ENCODE results near the gene TPCN2.

The TPCN2 gene

DNA sequence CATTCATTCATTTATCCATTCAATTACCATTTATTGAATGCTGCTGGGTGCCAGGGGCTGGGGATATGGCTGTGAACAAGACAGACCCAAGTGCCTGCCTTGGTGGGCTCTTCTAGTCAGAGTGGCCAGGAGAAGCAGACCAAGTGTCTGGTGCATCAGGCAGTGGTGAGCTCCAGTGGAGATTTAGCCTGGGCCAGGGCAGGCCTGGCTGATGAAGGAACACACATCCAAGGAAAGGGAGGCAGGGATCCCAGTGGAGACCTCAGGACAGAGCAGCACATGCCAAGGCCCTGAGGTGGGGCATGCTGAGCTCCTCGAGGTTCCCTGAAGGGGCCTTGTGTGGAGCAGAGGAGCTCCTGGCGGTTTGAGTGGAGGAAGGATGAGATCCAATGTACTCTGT, 60.4 kb downstream of the TPCN2 start:
- no peak overlapping the region for H3K4me3 ChIP-seq (ENCODE audit: low read depth, low read length)
- no peak for DNase-seq (ENCODE audit: low read depth)
- TF ChIP-seq MYC (IDR thresholded peaks at IDR 0.05; ENCODE audit: low read depth, low read length) (no peak), MAX (IDR thresholded peaks at IDR 0.05; ENCODE audit: low read depth, low read length) (no peak), POLR2A (IDR thresholded peaks at IDR 0.05; ENCODE audit: extremely low read depth, insufficient read length) (no peak)
- TF ChIP-seq, protein P1, sequence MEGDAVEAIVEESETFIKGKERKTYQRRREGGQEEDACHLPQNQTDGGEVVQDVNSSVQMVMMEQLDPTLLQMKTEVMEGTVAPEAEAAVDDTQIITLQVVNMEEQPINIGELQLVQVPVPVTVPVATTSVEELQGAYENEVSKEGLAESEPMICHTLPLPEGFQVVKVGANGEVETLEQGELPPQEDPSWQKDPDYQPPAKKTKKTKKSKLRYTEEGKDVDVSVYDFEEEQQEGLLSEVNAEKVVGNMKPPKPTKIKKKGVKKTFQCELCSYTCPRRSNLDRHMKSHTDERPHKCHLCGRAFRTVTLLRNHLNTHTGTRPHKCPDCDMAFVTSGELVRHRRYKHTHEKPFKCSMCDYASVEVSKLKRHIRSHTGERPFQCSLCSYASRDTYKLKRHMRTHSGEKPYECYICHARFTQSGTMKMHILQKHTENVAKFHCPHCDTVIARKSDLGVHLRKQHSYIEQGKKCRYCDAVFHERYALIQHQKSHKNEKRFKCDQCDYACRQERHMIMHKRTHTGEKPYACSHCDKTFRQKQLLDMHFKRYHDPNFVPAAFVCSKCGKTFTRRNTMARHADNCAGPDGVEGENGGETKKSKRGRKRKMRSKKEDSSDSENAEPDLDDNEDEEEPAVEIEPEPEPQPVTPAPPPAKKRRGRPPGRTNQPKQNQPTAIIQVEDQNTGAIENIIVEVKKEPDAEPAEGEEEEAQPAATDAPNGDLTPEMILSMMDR (IDR thresholded peaks at IDR 0.05; ENCODE audit: low read depth, low read length): no peak

DNA sequence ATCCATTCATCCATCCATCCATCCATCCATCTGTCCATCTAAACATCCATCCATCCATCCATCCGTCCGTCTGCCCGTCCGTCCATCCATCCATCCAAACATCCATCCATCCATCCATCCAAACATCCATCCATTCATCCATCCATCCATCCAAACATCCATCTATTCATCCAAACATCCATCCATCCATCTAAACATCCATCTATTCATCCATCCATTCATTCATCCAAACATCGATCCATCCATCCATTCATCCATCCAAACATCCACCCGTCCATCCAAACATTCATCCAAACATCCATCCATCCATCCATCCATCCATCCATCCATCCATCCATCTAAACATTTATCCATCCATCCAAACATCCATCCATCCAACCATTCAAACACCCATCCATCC, 61.7 kb downstream of the TPCN2 start:
- TF ChIP-seq MYC (IDR thresholded peaks at IDR 0.05; ENCODE audit: low read depth, low read length): no peak
- no peak for TF ChIP-seq POLR2A (IDR thresholded peaks at IDR 0.05; ENCODE audit: extremely low read depth, insufficient read length)
- H3K4me3 ChIP-seq (ENCODE audit: low read depth, low read length): no peak overlapping the region
- DNase-seq (ENCODE audit: low read depth): no peak

DNA sequence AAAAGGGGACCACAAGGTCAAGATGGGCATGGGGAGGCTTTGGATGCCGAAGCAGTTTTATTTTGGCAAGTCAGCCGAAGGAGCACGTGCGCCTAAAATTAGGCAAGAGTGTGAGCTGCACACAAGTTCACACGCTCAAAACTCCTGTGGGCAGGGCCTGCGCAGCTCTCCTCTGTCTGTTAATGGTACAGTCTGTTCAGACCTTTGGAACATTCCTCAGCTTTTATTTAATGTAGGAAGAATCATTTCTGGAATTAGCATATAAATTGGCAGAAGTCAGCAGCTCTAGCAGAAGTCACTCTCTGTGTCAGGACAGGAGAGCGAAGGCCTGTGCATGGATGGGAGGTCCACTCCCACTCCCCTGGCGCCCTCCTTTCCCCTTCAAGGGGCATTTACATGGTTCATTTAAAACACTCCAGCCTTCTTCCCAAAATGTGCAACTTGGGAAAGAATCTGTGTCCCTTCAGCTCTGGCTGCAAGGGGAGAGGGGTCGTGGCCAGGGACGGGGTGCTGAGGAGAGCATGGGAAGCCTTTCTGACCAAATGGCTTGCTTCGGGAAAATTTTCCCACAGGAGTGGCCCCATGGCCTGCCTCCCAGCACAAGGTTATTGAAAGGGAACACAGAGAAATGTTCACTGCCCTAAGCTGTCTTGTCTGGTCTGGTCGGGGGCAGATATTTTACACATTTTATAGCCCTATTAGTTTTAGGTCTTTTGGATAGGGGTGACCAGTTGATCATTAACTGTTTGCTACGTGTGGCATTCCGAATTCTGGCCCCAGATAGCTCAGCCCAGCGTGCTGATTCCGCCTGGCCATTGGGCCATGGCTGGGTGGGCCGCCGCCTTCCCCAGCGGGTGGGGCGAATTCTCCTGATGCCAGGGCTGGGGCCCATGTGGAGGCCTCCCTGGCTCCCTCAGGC, 63.2 kb downstream of the TPCN2 start:
- DNase-seq (ENCODE audit: low read depth): no peak
- no peak for TF ChIP-seq MYC (IDR thresholded peaks at IDR 0.05; ENCODE audit: low read depth, low read length)
- TF ChIP-seq MAX (IDR thresholded peaks at IDR 0.05; ENCODE audit: low read depth, low read length): no peak
- TF ChIP-seq, protein P1 (IDR thresholded peaks at IDR 0.05; ENCODE audit: low read depth, low read length): no peak
- no peak for TF ChIP-seq POLR2A (IDR thresholded peaks at IDR 0.05; ENCODE audit: extremely low read depth, insufficient read length)
- H3K4me3 ChIP-seq (ENCODE audit: low read depth, low read length): no peak overlapping the region

DNA sequence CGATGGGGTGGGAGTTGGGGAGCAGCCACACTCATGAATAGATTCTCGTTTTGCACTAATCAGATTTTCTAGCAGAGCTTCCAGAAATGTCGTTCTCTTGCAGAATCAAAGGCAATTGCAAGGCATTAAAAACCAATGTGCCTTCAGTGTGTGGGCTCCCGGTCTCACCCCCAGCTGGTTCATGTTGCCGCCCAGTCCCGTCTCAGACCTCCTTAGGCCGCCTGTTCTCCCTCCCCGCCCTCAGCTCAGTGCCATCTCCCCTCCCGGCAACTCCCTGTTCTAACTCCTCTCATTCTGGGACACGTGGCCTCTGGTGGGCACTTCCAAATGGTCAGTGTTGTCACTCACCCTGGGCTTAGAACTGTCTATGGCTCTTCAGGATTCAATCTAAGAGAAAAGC, 64.5 kb downstream of the TPCN2 start:
- no peak for DNase-seq (ENCODE audit: low read depth)
- TF ChIP-seq POLR2A (IDR thresholded peaks at IDR 0.05; ENCODE audit: extremely low read depth, insufficient read length) (no peak), MYC (IDR thresholded peaks at IDR 0.05; ENCODE audit: low read depth, low read length) (no peak), MAX (IDR thresholded peaks at IDR 0.05; ENCODE audit: low read depth, low read length) (no peak)
- TF ChIP-seq, protein P1 (IDR thresholded peaks at IDR 0.05; ENCODE audit: low read depth, low read length): no peak
- no peak overlapping the region for H3K4me3 ChIP-seq (ENCODE audit: low read depth, low read length)

DNA sequence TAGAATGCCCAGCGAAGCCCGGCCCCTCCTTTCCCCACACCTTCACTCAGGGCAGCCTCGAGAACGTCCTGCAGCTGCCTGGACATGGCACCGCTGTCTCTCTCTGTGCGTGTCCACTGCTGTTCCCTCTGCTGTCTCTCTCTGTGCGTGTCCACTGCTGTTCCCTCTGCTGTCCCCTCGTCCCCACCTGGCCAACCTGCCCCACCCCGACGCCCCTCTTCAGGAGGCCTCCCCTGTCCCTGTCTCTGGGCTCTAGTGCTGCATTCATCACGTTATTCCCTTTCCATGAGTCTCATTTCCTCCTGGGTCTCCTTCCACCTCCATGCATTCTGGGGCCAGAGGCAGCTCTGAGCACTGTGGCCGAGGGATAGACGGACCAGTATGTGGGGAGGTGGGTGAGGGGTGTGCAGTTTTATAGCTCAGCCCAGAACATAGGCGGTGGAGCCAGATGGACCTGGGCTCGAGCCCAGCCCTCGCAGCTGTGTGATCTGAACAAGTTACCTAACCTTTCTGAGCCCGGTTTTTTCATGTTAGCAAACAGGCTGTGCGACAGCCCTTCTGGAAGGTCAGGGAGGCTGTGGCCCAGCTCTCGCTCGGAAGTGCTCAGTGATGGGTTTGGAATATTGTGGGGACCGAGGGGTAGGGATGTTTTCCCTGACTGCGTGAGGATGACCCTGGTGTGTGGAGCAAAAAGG, 65.1 kb downstream of the TPCN2 start:
- no peak overlapping the region for H3K4me3 ChIP-seq (ENCODE audit: low read depth, low read length)
- DNase-seq (ENCODE audit: low read depth): no peak
- TF ChIP-seq, protein P1 (IDR thresholded peaks at IDR 0.05; ENCODE audit: low read depth, low read length): no peak
- TF ChIP-seq POLR2A (IDR thresholded peaks at IDR 0.05; ENCODE audit: extremely low read depth, insufficient read length): no peak
- no peak for TF ChIP-seq MYC (IDR thresholded peaks at IDR 0.05; ENCODE audit: low read depth, low read length)
- no peak for TF ChIP-seq MAX (IDR thresholded peaks at IDR 0.05; ENCODE audit: low read depth, low read length)

DNA sequence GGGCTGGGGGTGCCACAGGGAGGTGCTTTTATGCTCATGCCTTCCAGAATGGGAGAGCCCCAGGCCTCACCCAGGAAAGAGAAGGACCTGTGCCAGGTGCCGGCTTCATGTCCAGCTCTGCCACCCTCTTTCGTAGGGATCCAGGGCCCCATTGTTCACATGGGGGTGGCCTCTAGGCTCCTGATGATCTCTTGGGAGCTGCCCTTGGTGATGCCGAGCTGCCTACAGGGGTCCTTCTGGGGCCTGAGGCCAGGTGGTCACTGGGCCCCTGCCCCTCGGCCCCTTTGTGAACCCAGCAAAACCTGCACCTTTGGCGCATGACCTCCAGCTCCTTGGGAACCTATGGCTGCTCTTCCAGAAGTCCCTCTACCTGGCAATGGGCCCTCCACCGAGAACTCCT, 65.6 kb downstream of the TPCN2 start:
- TF ChIP-seq POLR2A (IDR thresholded peaks at IDR 0.05; ENCODE audit: extremely low read depth, insufficient read length) (no peak), MYC (IDR thresholded peaks at IDR 0.05; ENCODE audit: low read depth, low read length) (no peak), MAX (IDR thresholded peaks at IDR 0.05; ENCODE audit: low read depth, low read length) (no peak)
- TF ChIP-seq, protein P1 (IDR thresholded peaks at IDR 0.05; ENCODE audit: low read depth, low read length): no peak
- DNase-seq (ENCODE audit: low read depth): no peak
- H3K4me3 ChIP-seq (ENCODE audit: low read depth, low read length): no peak overlapping the region
